ENCODE data around the gene FNIP1.
"Not testable (repeated sequence)": the region's sequence is repeated elsewhere in the genome, so short reads cannot be mapped to it uniquely, and the experiment has no call there.

The FNIP1 gene

GRCh38 chr5:131635684-131636572 is 160.9 kb downstream of the FNIP1 start:
- DNase-seq (ENCODE audit: low spot score), result peak; percentile 23

- DNase-seq (ENCODE audit: low spot score), result peak; percentile 96
Observed at GRCh38 chr5:131634996-131635683, 161.7 kb downstream of the FNIP1 start, which contains the start of gene RAPGEF6. RAPGEF6 (minus strand) TSS chr5:131635229; CDS start chr5:131635030, 199 bp downstream.

GRCh38 chr5:131634666-131634995 is 162.2 kb downstream of the FNIP1 start:
- DNase-seq (ENCODE audit: low spot score), result peak; percentile 25

GRCh38 chr5:131634238-131634637 is 162.6 kb downstream of the FNIP1 start:
- no peak for DNase-seq (ENCODE audit: low spot score)

- no peak for DNase-seq (ENCODE audit: low spot score)
Observed at GRCh38 chr5:131633830-131634229, 163.0 kb downstream of the FNIP1 start.

- no peak for DNase-seq (ENCODE audit: low spot score)
Observed at GRCh38 chr5:131630963-131631350, 165.9 kb downstream of the FNIP1 start.

GRCh38 chr5:131630208-131630962 is 166.4 kb downstream of the FNIP1 start:
- no peak for DNase-seq (ENCODE audit: low spot score)

- peak; percentile 20 for DNase-seq (ENCODE audit: low spot score)
Observed at GRCh38 chr5:131628990-131629389, 167.8 kb downstream of the FNIP1 start.

- no peak for DNase-seq (ENCODE audit: low spot score)
Observed at GRCh38 chr5:131627207-131627865, 169.5 kb downstream of the FNIP1 start.

- peak; percentile 39 for DNase-seq (ENCODE audit: low spot score)
Observed at GRCh38 chr5:131622633-131623032, 174.2 kb downstream of the FNIP1 start.

GRCh38 chr5:131621164-131621563 is 175.7 kb downstream of the FNIP1 start:
- not testable (repeated sequence) for DNase-seq (ENCODE audit: low spot score)

- no peak for DNase-seq (ENCODE audit: low spot score)
Observed at GRCh38 chr5:131619102-131619501, 177.7 kb downstream of the FNIP1 start.

GRCh38 chr5:131617140-131617822 is 179.5 kb downstream of the FNIP1 start:
- no peak for DNase-seq (ENCODE audit: low spot score)

- DNase-seq (ENCODE audit: low spot score), result no peak
Observed at GRCh38 chr5:131615957-131616356, 180.9 kb downstream of the FNIP1 start.

- DNase-seq (ENCODE audit: low spot score), result no peak
Observed at GRCh38 chr5:131613423-131613822, 183.4 kb downstream of the FNIP1 start.

GRCh38 chr5:131611064-131611381 is 185.8 kb downstream of the FNIP1 start:
- DNase-seq (ENCODE audit: low spot score), result no peak

GRCh38 chr5:131610198-131611063 is 186.4 kb downstream of the FNIP1 start:
- DNase-seq (ENCODE audit: low spot score), result peak; percentile 34

GRCh38 chr5:131609774-131610173 is 187.0 kb downstream of the FNIP1 start:
- DNase-seq (ENCODE audit: low spot score), result no peak

GRCh38 chr5:131608597-131608996 is 188.2 kb downstream of the FNIP1 start:
- DNase-seq (ENCODE audit: low spot score), result no peak

GRCh38 chr5:131607903-131608540 is 188.8 kb downstream of the FNIP1 start:
- no peak for DNase-seq (ENCODE audit: low spot score)
